Prostate gland (tissue), 2 donors: ENCODE results near the gene ARID4B.

Experiments used
- POLR2A ChIP-seq: fragments of 450-650 bp; IDR thresholded peaks from one replicate; pipeline ENCODE4 v1.6.1; 2016; ENCODE audit warnings: antibody characterized with exemption, mild to moderate bottlenecking
- POLR2AphosphoS5 ChIP-seq: sonication (generic); formaldehyde crosslinking; IDR thresholded peaks from one replicate; pipeline ENCODE4 v1.6.1; 2017; ENCODE audit warnings: antibody characterized with exemption
- TF ChIP-seq, protein P1 (sequence below), 4 experiments: fragments of 200-600 bp in 2 of 4; fragments of 450-650 bp in 2 of 4; sonication (generic) in 2 of 4; IDR thresholded peaks; 1 replicate in 3 of 4; 2 replicates in 1 of 4; pipeline ENCODE4 v1.5.1; 2016 to 2019; ENCODE audit warnings: antibody characterized with exemption in 4 of 4, mild to moderate bottlenecking in 2 of 4, moderate library complexity in 2 of 4

DNA sequence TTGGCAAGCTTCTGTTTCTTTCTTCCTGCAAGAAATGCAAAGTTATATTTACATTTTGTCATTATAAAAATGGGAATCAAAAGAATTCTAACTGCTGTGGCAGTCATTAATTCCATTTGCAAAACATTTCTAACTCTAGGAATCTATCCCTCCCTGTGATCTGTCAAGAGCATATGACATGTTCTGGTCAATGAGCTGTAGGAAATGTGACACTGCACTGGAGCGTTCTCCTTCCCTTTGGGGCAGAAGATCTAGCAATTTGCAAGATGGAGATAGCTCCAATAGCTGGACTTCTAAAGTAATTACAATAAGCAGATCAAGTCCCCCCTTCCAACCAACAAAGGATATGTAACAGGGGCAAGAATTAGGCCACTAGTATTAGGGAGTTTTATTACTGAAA, 205.6 kb downstream of the ARID4B start:
- TF ChIP-seq, protein P1, sequence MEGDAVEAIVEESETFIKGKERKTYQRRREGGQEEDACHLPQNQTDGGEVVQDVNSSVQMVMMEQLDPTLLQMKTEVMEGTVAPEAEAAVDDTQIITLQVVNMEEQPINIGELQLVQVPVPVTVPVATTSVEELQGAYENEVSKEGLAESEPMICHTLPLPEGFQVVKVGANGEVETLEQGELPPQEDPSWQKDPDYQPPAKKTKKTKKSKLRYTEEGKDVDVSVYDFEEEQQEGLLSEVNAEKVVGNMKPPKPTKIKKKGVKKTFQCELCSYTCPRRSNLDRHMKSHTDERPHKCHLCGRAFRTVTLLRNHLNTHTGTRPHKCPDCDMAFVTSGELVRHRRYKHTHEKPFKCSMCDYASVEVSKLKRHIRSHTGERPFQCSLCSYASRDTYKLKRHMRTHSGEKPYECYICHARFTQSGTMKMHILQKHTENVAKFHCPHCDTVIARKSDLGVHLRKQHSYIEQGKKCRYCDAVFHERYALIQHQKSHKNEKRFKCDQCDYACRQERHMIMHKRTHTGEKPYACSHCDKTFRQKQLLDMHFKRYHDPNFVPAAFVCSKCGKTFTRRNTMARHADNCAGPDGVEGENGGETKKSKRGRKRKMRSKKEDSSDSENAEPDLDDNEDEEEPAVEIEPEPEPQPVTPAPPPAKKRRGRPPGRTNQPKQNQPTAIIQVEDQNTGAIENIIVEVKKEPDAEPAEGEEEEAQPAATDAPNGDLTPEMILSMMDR (IDR thresholded peaks at IDR 0.05), result no peak
- TF ChIP-seq POLR2A (no peak), POLR2AphosphoS5 (no peak)
